ENCODE measurements around the gene BRIP1. TPM values are rescaled to one million over a fixed set of nuclear protein-coding genes. Genes with fewer than 3 reads are reported as not detected.

Gene BRIP1
- total and polyA plus RNA-seq, 10 of the 15 experiments (the other 5 are each of a cell fraction or from before 2014, with no cell fraction given) = 4.0 to 24.2 (median 12.8) TPM

GRCh38 chr17:61658183-61658582 is 205.1 kb downstream of the BRIP1 start:
- Histone ChIP-seq H3K4me3 (no peak overlapping the region), H4K20me1 (ENCODE audit: control insufficient read depth, insufficient read depth) (no peaks in the 10 kb centered on the region), H3K27ac (ENCODE audit: control insufficient read depth, insufficient read depth) (no peak overlapping the region), H3K4me1 (ENCODE audit: control insufficient read depth, insufficient read depth, low read length) (no peaks in the 10 kb centered on the region), H2AFZ (ENCODE audit: control insufficient read depth, low read depth, low read length) (no peak overlapping the region), H3K27me3 (replicated peaks in 1 of 2; ENCODE audit: control insufficient read depth in 2 of 2, insufficient read depth in 2 of 2, low read length in 1 of 2) (no peaks in the 10 kb centered on the region), H3K9me3 (replicated peaks; ENCODE audit: control insufficient read depth, insufficient read depth, low read length) (no peaks in the 10 kb centered on the region), H3K9ac (ENCODE audit: control insufficient read depth, insufficient read depth, low read length) (no peak overlapping the region), H3K36me3 (ENCODE audit: control insufficient read depth in 2 of 2, insufficient read depth in 2 of 2, low read length in 1 of 2) (no peaks in the 10 kb centered on the region), H3K79me2 (ENCODE audit: control insufficient read depth, insufficient read depth, low read length) (no peaks in the 10 kb centered on the region), H3K4me2 (ENCODE audit: control insufficient read depth, insufficient read depth) (no peak overlapping the region)
- BruUV-seq (replicated peaks) = no TSS peak
- WGBS (ENCODE audit: insufficient coverage, insufficient replicate concordance, low lambda C conversion rate, missing lambda C conversion rate) = 59% methylated on average over 2 of the region's 2 CpGs
- FAIRE-seq (no peak), DNase-seq (ENCODE audit: low read depth, low spot score) (no peak), ATAC-seq (no peak)
- ChIA-PET SMC1A (ENCODE audit: uncharacterized antibody, unreplicated experiment) (interaction anchor here (0.6 to 2.1 kb wide), 4 partner anchors 11 to 187 kb away, joined by 3 to 8 read pairs (median 3); no protein-coding TSS in a partner anchor), POLR2A (no interaction called here), CTCF (interaction anchor here (1.2 kb wide), 1 partner anchor 48 kb away, joined by 3 read pairs; no protein-coding TSS in a partner anchor), RAD21 (ENCODE audit: unreplicated experiment) (no interaction called here)
- intact Hi-C loops (cut with micrococcal nuclease; ENCODE audit: unreplicated experiment) = no loop called here
- TF ChIP-seq NFXL1 (IDR thresholded peaks at IDR 0.05; ENCODE audit: borderline replicate concordance) (peak; percentile 54), RUNX3 (IDR thresholded peaks at IDR 0.05; ENCODE audit: low read length) (no peak)
- in situ Hi-C loops (cut with MboI) = no loop called here

- Histone ChIP-seq H3K4me2 (ENCODE audit: control insufficient read depth, insufficient read depth) (no peak overlapping the region), H3K9ac (ENCODE audit: control insufficient read depth, insufficient read depth, low read length) (no peak overlapping the region), H4K20me1 (ENCODE audit: control insufficient read depth, insufficient read depth) (no peaks in the 10 kb centered on the region), H3K4me1 (ENCODE audit: control insufficient read depth, insufficient read depth, low read length) (no peaks in the 10 kb centered on the region), H3K9me3 (replicated peaks; ENCODE audit: control insufficient read depth, insufficient read depth, low read length) (no peaks in the 10 kb centered on the region), H3K27me3 (replicated peaks in 1 of 2; ENCODE audit: control insufficient read depth in 2 of 2, insufficient read depth in 2 of 2, low read length in 1 of 2) (no peaks in the 10 kb centered on the region), H3K4me3 (no peak overlapping the region), H3K79me2 (ENCODE audit: control insufficient read depth, insufficient read depth, low read length) (no peaks in the 10 kb centered on the region), H2AFZ (ENCODE audit: control insufficient read depth, low read depth, low read length) (no peak overlapping the region), H3K36me3 (ENCODE audit: control insufficient read depth in 2 of 2, insufficient read depth in 2 of 2, low read length in 1 of 2) (no peaks in the 10 kb centered on the region), H3K27ac (ENCODE audit: control insufficient read depth, insufficient read depth) (no peak overlapping the region)
- TF ChIP-seq SREBF1 (IDR thresholded peaks at IDR 0.05; ENCODE audit: low read length) (no peak), ZBTB4 (CRISPR knock-in tag; IDR thresholded peaks at IDR 0.05) (no peak), ZNF217 (IDR thresholded peaks at IDR 0.05) (no peak), NRF1 (conservative IDR thresholded peaks at IDR 0.05; ENCODE audit: low read depth, low read length) (no peak), FOXM1 (IDR thresholded peaks at IDR 0.05; ENCODE audit: low read depth, low read length) (no peak), SREBF2 (IDR thresholded peaks at IDR 0.05; ENCODE audit: low read length) (no peak), IRF5 (IDR thresholded peaks at IDR 0.05; ENCODE audit: borderline replicate concordance) (no peak), NFXL1 (IDR thresholded peaks at IDR 0.05; ENCODE audit: borderline replicate concordance) (no peak; the same call in 1 of the 2 replicates), IRF4 (IDR thresholded peaks at IDR 0.05; ENCODE audit: low read depth, low read length) (no peak)
- DNase-seq (ENCODE audit: low read depth, low spot score) (no peak), ATAC-seq (no peak), FAIRE-seq (no peak)
- ChIA-PET POLR2A (no interaction called here), SMC1A (ENCODE audit: uncharacterized antibody, unreplicated experiment) (interaction anchor here (1.2 to 2.1 kb wide), 2 partner anchors 13 to 19 kb away, joined by 3 to 8 read pairs; no protein-coding TSS in a partner anchor), RAD21 (ENCODE audit: unreplicated experiment) (no interaction called here), CTCF (interaction anchor here (1.2 kb wide), 1 partner anchor 48 kb away, joined by 3 read pairs; no protein-coding TSS in a partner anchor)
- intact Hi-C loops (cut with micrococcal nuclease; ENCODE audit: unreplicated experiment) (no loop called here), in situ Hi-C loops (cut with MboI) (no loop called here)
- no TSS peak for BruUV-seq (replicated peaks)
These were observed 206.0 kb downstream of the BRIP1 start for GRCh38 chr17:61657338-61657737.
